Mesenchymal stem cell (in vitro differentiated cells and primary cell): Measurements from ENCODE around the gene ALG14.
A peak's percentile ranks its signal among the peaks of the same experiment; 100 is the strongest.

Source experiments
- DNase-seq: peaks from one replicate; pipeline ENCODE4 v3.0.0-alpha.2; 2013
- H2AFZ ChIP-seq: one replicate; pipeline ENCODE4 v1.6.1; 2013; ENCODE audit warnings: low read depth, mild to moderate bottlenecking, control low read depth, inconsistent platforms, low read length, moderate library complexity
- H2AK5ac ChIP-seq: 2 replicates; pipeline ENCODE4 v1.6.1; 2013; ENCODE audit warnings: low read length, moderate library complexity, mild to moderate bottlenecking, inconsistent platforms; ENCODE audit not compliant: severe bottlenecking
- H2BK120ac ChIP-seq: one replicate; pipeline ENCODE4 v1.6.1; 2013; ENCODE audit warnings: low read depth, mild to moderate bottlenecking, inconsistent platforms, low read length, moderate library complexity
- H2BK12ac ChIP-seq, 2 experiments: one replicate each; pipeline ENCODE4 v1.6.1; 2013; ENCODE audit warnings: inconsistent platforms in 2 of 2, low read length in 2 of 2, mild to moderate bottlenecking in 2 of 2, moderate library complexity in 2 of 2, control low read depth in 1 of 2
- H2BK15ac ChIP-seq: one replicate; pipeline ENCODE4 v1.6.1; 2013; ENCODE audit warnings: mild to moderate bottlenecking, low read depth, inconsistent platforms; ENCODE audit not compliant: poor library complexity, severe bottlenecking
- H2BK5ac ChIP-seq: 2 replicates; pipeline ENCODE4 v1.6.1; 2013; ENCODE audit warnings: low read depth, mild to moderate bottlenecking, low read length, control low read depth, inconsistent platforms; ENCODE audit not compliant: poor library complexity, severe bottlenecking
- H3K14ac ChIP-seq, 2 experiments: one replicate each; pipeline ENCODE4 v1.6.1; 2013; ENCODE audit warnings: inconsistent platforms in 2 of 2, low read length in 2 of 2, control low read depth in 1 of 2, mild to moderate bottlenecking in 1 of 2, moderate library complexity in 1 of 2
- H3K18ac ChIP-seq, 2 experiments: one replicate each; pipeline ENCODE4 v1.6.1; 2013; ENCODE audit warnings: inconsistent platforms in 2 of 2, low read length in 2 of 2, control low read depth in 1 of 2, low read depth in 1 of 2, mild to moderate bottlenecking in 1 of 2
- H3K23ac ChIP-seq, 2 experiments: one replicate each; pipeline ENCODE4 v1.6.1; 2013; ENCODE audit warnings: inconsistent platforms in 2 of 2, low read length in 2 of 2, mild to moderate bottlenecking in 2 of 2, moderate library complexity in 2 of 2, control low read depth in 1 of 2
- H3K27ac ChIP-seq: 2 replicates; pipeline ENCODE4 v1.5.1; 2013; ENCODE audit warnings: mild to moderate bottlenecking, moderate library complexity, low read length, control low read depth, inconsistent platforms; ENCODE audit not compliant: poor library complexity, severe bottlenecking
- H3K27me3 ChIP-seq, 2 experiments: 2 replicates each; pipeline versions ENCODE4 v1.6.1 to v1.7.0; 2013; ENCODE audit warnings: low read length in 2 of 2, mild to moderate bottlenecking in 2 of 2, moderate library complexity in 2 of 2, control low read depth in 1 of 2, inconsistent platforms in 1 of 2; ENCODE audit not compliant: control insufficient read depth in 1 of 2, insufficient read depth in 1 of 2
- H3K36me3 ChIP-seq, 2 experiments: 2 replicates each; pipeline versions ENCODE4 v1.6.1 to v1.7.0; 2013; ENCODE audit warnings: low read length in 2 of 2, control low read depth in 1 of 2, inconsistent platforms in 1 of 2, low read depth in 1 of 2, mild to moderate bottlenecking in 1 of 2; ENCODE audit not compliant: insufficient read depth in 2 of 2, control insufficient read depth in 1 of 2
- H3K4ac ChIP-seq, 2 experiments: one replicate each; pipeline ENCODE4 v1.6.1; 2013; ENCODE audit warnings: inconsistent platforms in 2 of 2, low read length in 2 of 2, mild to moderate bottlenecking in 2 of 2, moderate library complexity in 2 of 2, control low read depth in 1 of 2, low read depth in 1 of 2
- H3K4me1 ChIP-seq: 2 replicates; pipeline ENCODE4 v1.6.1; 2013; ENCODE audit warnings: low read depth, low read length, control low read depth; ENCODE audit not compliant: control insufficient read depth, insufficient read depth
- H3K4me2 ChIP-seq: 2 replicates; pipeline ENCODE4 v1.6.1; 2013; ENCODE audit warnings: low read length, mild to moderate bottlenecking, inconsistent platforms; ENCODE audit not compliant: poor library complexity, severe bottlenecking
- H3K4me3 ChIP-seq, 2 experiments: 2 replicates each; pipeline versions ENCODE4 v1.5.1 to v1.7.0; 2013; ENCODE audit warnings: low read length in 2 of 2, mild to moderate bottlenecking in 2 of 2, control low read depth in 1 of 2, low read depth in 1 of 2; ENCODE audit not compliant: insufficient read depth in 1 of 2
- H3K79me1 ChIP-seq: replicated peaks from 2 replicates; pipeline ENCODE4 v1.6.1; 2013; ENCODE audit warnings: mild to moderate bottlenecking, control low read depth, low read length, inconsistent platforms; ENCODE audit not compliant: poor library complexity, severe bottlenecking
- H3K9ac ChIP-seq: 2 replicates; pipeline ENCODE4 v1.7.0; 2013; ENCODE audit warnings: mild to moderate bottlenecking, low read length, moderate library complexity
- H3K9me3 ChIP-seq: 2 replicates; pipeline ENCODE4 v1.7.0; 2013; ENCODE audit warnings: mild to moderate bottlenecking, low read length; ENCODE audit not compliant: control insufficient read depth
- H4K8ac ChIP-seq: one replicate; pipeline ENCODE4 v1.6.1; 2013; ENCODE audit warnings: inconsistent platforms, mild to moderate bottlenecking, low read length, moderate library complexity
- H4K91ac ChIP-seq: one replicate; pipeline ENCODE4 v1.6.1; 2013; ENCODE audit warnings: mild to moderate bottlenecking, low read length, inconsistent platforms
- WGBS: methylation state at CpG from one replicate; pipeline ENCODE4 v1.1.7; 2013; ENCODE audit warnings: mixed read lengths; 5-methylcytosine and 5-hydroxymethylcytosine counted together

ALG14 gene

DNA sequence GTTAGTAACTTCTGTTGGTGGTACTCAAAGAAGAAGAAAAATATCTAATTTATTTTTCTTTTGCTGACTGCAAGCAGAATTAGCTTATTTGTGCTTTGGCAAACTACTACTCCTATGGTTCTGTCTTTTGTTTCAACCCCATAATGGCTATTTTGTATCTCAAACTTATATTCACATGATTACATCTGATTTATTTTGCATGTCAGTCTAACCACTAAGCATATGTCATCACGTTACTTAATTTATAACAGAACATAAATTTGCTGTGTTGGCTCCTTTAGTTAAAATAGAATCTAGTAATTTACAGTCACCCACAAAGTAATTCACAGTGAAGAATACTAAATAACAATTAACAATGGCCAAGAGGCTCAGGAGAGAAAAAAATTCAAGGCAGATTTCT is 106.7 kb downstream of the ALG14 start:
- no peak overlapping the region for H2BK5ac ChIP-seq
- no peak overlapping the region for H2AFZ ChIP-seq
- H2BK12ac ChIP-seq: no peak overlapping the region
- H2BK120ac ChIP-seq: no peak overlapping the region
- H3K9me3 ChIP-seq: no peaks in the 10 kb centered on the region
- H3K23ac ChIP-seq: no peak overlapping the region
- H4K8ac ChIP-seq: no peak overlapping the region
- H2BK15ac ChIP-seq: no peak overlapping the region
- no peak overlapping the region for H3K27ac ChIP-seq
- H3K4ac ChIP-seq: no peak overlapping the region
- DNase-seq: no peak
- no peaks in the 10 kb centered on the region for H3K79me1 ChIP-seq
- no peak overlapping the region for H2AK5ac ChIP-seq
- no peak overlapping the region for H3K4me3 ChIP-seq
- no peaks in the 10 kb centered on the region for H3K27me3 ChIP-seq
- no peaks in the 10 kb centered on the region for H3K36me3 ChIP-seq
- H3K18ac ChIP-seq: no peak overlapping the region
- H3K4me1 ChIP-seq: peaks cover 1% of the 10 kb centered on the region
- H3K14ac ChIP-seq: no peak overlapping the region
- no peak overlapping the region for H4K91ac ChIP-seq
- H3K9ac ChIP-seq: no peak overlapping the region
- WGBS: no CpG with 5 or more reads among the region's 1 CpG
- no peak overlapping the region for H3K4me2 ChIP-seq

DNA sequence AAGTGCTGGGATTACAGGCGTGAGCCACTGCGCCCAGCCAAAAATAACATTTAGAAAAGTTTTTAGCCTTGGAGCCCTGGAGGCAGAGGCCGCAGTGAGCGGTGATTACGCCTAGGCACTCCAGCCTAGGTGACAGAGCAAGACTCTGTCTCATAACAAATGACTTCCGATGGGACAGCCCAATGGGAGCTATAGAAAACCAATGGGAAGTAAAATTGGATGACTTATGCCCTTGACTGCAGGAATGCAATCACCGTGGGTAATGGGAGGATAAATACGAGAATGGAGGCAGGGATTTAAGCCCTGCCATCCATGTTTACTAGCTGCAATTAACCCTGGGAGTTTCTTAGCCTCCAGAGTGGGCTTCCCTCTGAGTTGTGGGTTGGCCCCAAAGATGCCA is 108.9 kb downstream of the ALG14 start:
- Histone ChIP-seq H3K4ac (no peak overlapping the region), H2BK15ac (no peak overlapping the region), H3K4me3 (no peak overlapping the region), H2AK5ac (no peak overlapping the region), H3K14ac (no peak overlapping the region), H4K8ac (no peak overlapping the region), H4K91ac (no peak overlapping the region), H3K9ac (no peak overlapping the region), H2BK12ac (no peak overlapping the region), H3K18ac (no peak overlapping the region), H2BK5ac (no peak overlapping the region), H3K27ac (no peak overlapping the region), H3K9me3 (no peaks in the 10 kb centered on the region), H3K23ac (no peak overlapping the region), H2AFZ (no peak overlapping the region), H3K36me3 (no peaks in the 10 kb centered on the region), H3K4me2 (no peak overlapping the region), H2BK120ac (no peak overlapping the region), H3K79me1 (no peaks in the 10 kb centered on the region), H3K27me3 (no peaks in the 10 kb centered on the region), H3K4me1 (no peaks in the 10 kb centered on the region)
- DNase-seq: no peak
- 83% methylated on average over 8 of the region's 8 CpGs for WGBS

DNA sequence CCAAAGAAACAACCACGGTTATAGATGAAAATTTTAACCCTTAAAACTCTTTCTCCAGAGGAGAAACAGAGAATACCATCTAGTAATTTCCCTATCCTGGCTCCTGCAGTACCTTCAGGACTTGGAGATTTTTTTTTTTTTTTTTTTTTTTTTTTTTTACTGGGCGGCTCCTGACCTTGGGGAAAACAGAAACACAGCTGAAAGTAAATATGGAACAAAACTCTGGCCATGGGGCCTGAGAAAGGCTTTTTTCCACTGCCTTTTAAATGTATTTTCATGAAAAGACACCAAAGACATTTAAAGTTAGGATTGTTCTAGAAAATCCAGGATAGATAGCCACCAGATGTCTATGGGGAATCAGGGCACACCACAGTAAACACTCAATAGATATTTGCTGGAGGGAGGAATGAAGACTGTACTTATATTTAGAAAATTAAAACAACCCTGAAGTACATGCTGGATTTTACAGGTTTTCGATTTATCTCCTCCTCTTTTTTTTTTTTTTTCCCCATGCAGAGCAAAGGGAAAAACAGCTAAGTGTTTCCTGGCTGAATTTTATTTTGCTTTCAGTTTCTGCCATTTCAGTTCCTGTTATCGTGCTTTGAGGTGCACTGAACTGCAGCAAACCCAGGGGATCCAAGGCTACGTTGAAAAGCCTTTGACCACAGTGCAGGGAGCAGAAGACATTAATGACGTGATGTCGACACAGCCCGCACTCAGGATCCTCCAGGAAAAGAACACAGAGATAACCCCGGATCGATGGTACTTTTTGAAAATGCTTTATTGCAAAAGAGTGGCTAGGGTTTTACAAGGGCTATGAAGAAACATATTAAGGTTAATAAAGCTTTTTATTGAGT is 110.1 kb downstream of the ALG14 start:
- no peak overlapping the region for H2BK15ac ChIP-seq
- no peak overlapping the region for H2BK5ac ChIP-seq
- 74% methylated on average over 9 of the region's 10 CpGs for WGBS
- no peaks in the 10 kb centered on the region for H3K9me3 ChIP-seq
- H3K23ac ChIP-seq: no peak overlapping the region
- H3K36me3 ChIP-seq: no peaks in the 10 kb centered on the region
- no peak overlapping the region for H2BK12ac ChIP-seq
- H3K9ac ChIP-seq: peak overlapping the region; percentile 90
- peak overlapping the region in 1 of 2 experiments; percentile 75 for H3K4me3 ChIP-seq
- H3K27ac ChIP-seq: no peak overlapping the region
- no peak overlapping the region for H3K4ac ChIP-seq
- peak; percentile 62 for DNase-seq
- no peak overlapping the region for H4K91ac ChIP-seq
- H2BK120ac ChIP-seq: no peak overlapping the region
- no peak overlapping the region for H3K14ac ChIP-seq
- H3K79me1 ChIP-seq: no peaks in the 10 kb centered on the region
- H2AFZ ChIP-seq: no peak overlapping the region
- no peaks in the 10 kb centered on the region for H3K4me1 ChIP-seq
- H3K4me2 ChIP-seq: no peak overlapping the region
- H2AK5ac ChIP-seq: no peak overlapping the region
- H3K18ac ChIP-seq: no peak overlapping the region
- no peaks in the 10 kb centered on the region for H3K27me3 ChIP-seq
- peak overlapping the region; percentile 78 for H4K8ac ChIP-seq

DNA sequence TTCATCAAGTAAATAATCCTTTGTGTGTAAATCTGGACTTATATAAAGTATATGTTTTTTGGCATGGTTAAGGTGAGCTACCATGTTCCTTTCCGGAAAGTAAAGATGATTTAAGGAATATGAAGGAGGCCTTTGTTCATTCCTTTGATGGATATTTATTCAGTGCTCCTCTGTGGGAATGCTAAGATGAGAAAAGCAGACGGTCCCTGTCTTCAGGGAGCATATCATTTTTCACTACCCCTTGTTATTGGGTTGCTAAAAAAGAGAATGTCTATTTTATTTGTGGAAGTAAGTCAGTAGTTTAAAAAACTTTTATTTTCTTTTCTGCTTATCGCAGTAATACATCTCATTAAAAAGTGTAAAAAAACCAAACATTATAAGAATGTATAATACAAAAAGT is 110.8 kb downstream of the ALG14 start:
- Histone ChIP-seq H3K27ac (no peak overlapping the region), H3K14ac (no peak overlapping the region), H3K18ac (no peak overlapping the region), H3K4me3 (no peak overlapping the region), H3K4me2 (no peak overlapping the region), H3K36me3 (no peaks in the 10 kb centered on the region), H3K4ac (no peak overlapping the region), H3K23ac (no peak overlapping the region), H3K9ac (peak overlapping the region; percentile 90), H2BK12ac (no peak overlapping the region), H3K4me1 (no peaks in the 10 kb centered on the region), H2BK5ac (no peak overlapping the region), H2BK120ac (no peak overlapping the region), H4K8ac (no peak overlapping the region), H3K79me1 (no peaks in the 10 kb centered on the region), H4K91ac (no peak overlapping the region), H3K9me3 (no peaks in the 10 kb centered on the region), H2AK5ac (no peak overlapping the region), H2AFZ (no peak overlapping the region), H2BK15ac (no peak overlapping the region), H3K27me3 (no peaks in the 10 kb centered on the region)
- no peak for DNase-seq
- WGBS: 90% methylated on average over 2 of the region's 3 CpGs
